HG03469 (cell line): Measurements from ENCODE around the gene PPP2R2C.

Source experiments
- ATAC-seq: cut with Tn5 transposase; IDR thresholded peaks from one replicate; pipeline ENCODE4 v1.9.1; 2021; ENCODE audit warnings: mild to moderate bottlenecking, moderate library complexity, moderate number of reproducible peaks; ENCODE audit not compliant: unreplicated experiment

PPP2R2C gene

DNA sequence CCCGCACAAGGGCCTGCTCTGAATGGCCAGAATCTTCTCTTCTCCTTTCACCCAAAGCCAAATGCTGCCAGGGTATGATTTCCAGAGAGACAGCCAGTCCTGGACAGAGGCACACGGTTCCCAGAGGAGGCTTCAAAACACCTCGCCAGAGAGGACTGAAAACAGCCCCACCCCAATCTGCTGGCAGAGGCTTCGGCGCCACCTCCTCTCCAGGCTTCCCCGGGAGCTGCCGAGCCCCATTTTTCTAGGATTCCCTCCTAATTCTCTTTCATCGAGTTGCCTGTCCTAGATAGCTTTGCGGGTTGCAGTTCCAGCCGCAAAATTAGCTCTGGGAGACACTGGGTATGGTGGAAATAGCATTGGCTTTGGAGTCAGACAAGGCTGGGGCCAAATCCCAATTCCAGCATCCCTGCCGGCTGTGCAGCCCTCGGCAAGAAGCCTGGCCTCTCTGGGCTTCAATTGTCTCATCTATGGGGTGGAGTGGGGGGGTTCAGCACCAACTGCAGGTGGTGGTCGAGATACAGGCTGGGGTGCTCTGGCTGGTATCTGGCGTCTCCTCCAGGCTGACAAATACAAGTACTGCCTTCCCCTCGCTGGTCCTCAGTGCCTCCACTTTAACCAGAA is 22.6 kb downstream of the PPP2R2C start:
- no peak for ATAC-seq

DNA sequence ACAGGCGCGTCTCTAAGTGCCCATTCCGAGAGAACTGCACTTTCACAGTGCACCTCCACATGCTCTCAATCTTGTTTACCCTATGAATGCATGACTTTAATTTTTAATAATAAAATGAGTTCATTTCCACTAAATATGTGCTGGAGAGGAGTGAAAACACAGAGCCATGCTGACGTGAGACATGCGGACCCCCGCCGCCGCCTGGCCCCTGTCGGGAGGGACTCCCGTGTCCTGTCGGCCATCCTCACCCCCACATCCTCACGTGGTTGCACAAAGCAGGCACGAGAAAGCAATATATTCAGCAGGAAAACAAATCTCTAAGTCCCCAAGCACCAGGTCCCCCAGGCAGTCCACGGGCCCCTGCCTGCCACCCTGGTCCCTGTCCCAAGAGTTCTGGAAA is 23.1 kb downstream of the PPP2R2C start:
- no peak for ATAC-seq

DNA sequence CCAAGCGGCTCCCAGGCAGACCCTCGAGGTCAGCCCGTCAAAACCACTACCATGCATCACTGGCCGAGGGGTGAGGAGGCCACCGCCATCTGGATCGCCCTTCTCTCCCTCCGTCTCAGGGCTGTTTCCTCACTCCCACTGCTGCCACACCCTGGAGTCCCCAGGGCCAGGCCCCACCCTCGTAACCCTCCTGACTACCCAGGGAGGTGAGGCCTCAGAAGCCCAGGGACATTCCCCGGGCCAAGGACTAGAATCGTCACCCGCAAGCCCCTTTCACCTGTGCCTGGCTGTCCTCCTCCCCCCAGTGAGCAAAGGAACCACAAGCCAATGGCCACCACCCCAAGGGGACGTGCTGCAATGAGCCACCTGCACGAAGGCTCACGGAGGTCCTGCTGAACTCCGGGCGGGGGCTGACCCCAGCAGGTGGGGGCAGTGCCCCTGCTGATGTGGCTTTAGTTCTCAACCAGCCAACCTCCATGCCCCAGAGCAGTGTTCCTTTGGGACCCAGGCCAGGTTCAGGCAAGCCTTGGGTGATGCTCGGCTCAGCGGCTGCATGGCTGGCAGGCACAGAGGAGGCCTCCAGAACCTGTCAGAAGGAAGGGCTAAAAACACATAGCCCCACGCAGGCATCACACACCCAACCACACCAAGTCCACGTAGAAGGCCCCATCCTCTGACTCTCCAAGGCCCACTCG is 23.8 kb downstream of the PPP2R2C start:
- ATAC-seq, result no peak

DNA sequence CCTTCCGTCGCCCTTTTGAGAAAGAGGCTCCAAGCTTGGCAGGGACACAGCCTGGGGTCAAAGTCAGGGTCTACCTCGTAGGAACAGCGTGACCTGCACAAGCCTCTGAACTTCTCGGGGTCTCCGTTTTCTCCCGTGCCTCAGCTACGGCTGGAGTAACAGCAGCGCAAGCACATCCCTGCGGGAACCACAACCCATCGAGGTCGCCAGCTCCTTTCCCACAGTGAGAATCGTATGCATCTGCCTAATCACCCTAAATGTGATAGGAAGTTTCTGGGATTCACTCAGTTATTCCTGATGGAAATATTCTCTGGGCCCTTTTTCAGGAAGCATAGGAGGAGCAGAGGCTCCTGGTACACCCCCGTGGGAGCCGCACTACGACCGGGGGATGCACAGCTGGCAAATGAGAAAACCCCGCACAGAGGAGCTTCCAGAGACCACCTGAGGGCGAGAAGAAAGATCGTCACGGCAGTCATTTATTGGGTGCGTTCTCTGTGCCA is 24.7 kb downstream of the PPP2R2C start:
- no peak for ATAC-seq

DNA sequence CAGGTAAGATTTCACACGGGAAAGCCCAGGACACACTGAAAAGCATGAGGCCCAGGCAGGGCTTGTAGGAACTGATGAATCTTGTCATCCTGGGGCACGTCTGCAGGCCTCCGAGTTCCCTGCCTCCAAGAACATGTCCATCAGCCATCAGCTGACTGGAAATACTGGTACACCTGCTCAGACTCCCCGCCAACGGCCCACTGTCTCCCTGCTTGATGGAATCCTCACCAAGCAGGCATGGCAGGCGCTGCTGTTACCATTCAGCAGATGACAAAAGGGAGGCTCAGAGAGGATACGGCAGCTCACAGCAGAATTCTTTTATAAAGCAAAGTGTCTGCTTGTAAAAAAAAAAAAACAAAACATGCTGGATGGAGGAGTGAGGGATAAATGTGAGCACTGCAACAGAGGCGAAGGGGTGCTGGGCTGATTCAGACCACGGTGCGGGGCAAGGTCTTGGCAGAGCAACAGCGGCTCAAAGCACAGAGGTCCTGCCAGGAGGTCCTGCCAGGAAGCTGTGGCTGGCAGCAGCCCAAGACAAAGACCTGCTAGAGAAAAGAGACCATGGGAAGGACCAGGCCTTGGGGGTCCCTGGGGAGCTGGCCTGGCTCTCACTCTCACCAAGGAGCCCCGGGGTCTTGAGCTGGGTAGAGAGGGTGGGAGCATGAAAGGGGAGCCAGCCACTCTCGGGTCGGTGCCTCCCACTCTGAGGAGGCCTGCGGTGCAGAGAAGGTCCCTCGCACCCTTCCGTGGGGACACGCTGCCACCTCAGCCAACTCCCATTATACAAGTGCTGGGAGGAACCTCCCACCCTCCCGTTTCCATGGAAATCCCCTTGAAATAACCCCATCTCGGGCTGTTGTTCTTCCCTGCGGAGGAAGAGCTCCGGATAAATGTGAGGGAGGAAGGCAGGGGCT is 25.6 kb downstream of the PPP2R2C start:
- no peak for ATAC-seq

DNA sequence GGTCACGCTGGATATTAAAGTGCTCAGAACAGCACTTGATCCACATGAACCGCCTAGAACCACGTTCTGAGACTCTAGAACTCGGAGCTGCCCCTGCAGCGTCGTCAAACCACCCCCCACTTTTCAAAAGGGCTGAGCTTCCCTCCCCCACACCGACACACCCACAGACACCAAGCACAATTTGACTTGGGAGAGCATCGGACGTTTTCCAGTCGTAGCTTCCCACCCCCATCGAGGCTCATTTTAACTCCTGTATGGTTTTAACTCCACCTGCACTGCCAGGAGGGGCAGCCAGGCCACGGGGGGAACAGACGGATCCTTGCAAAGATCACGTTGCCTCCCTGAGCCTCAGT is 26.3 kb downstream of the PPP2R2C start:
- ATAC-seq, result no peak

DNA sequence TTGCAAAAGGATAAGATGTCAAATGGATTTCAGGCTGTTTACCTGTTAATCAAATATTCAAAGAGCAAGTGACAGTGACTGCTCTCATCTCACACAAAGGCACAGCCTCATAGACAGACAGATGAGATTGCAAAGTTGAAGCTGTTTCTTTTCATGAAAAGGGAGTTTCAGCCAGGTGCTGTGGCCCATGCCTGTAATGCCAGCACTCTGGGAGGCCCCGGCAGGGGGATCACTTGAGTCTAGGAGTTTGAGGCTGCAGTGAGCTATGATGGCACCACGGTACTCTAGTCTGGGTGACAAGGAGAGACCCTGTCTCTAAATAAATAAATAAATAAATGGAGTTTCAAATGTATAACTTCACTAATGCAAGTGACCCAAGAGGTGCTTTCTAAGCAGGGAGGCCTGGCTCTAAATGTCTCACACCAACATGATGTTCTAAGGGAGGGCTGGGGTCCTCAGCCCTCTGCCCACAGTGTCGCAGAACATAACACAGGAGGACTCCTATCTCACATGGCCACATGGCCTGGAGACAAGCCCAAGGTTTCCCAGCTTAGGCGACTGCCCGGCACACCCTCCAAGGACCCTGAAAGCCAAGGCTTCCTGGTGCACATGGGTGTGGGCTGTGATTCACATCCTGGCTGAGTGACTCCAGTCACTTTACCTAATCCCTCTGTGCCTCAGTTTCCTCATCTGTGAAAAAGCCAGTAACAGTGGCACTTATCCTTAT is 26.8 kb downstream of the PPP2R2C start:
- ATAC-seq, result no peak

DNA sequence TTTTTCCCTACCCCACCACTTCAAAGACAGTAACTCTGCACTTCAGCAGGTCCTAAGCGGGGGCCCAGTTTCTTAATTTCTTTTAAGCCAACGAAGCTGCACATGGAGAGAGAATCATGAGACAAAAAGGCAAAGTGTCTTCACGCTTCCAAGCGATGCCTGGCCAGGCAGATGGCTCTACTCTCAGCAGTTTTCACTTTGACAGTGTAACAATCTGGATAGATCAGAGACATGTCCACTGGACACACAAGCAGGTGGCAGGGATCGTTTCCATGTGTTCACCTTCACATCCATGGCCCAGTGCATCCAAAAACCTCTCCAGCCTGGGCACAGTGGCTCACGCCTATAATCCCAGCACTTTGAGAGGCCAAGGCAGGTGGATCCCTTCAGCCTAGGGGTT is 27.8 kb downstream of the PPP2R2C start:
- no peak for ATAC-seq

DNA sequence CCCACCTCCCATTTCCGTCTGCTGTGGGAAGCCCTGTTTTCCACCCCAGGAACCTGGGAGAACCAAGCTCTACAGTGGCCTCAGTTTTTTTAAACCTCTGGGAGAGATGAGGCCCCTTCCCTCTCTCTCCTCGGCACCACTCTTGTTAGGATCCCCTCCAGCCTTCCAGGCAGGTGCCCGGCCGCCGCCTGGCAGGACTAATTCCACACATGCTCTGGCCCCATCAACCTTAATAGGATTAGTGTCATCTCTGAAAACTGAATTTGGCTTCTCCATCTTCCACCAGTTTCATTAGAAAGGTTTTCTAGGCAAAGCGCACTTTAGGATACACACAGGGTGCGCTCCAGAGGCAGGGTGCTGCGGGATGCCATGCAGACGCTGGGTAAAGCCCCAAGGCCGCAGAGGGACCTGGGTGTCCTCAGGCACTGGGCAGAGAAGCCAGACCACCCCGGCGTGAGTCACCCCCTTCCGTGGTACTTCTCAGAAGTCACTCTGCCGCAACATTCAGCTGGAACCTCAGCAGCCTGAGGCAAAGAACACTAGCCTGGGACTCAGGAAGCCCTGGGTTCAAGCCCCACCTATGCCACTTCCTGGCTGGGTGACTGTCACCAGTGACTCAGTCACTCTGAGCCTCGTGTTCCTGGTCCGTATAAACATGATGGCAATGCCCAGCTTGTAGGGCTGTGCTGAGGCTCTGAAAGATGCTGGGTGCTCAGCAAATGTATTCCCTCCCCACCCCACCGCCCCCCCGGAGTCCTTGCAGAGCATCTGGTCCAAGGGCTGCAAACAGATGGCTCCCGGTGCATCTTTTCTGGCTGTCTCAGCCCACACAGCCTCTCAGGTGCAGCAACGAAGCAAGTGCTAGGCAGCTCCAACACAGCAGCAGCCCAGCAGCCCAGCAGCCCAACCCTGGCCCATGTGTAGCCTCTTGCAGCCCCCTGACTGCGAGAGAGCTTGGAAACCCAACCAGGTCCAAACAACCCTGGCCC is 29.1 kb downstream of the PPP2R2C start:
- ATAC-seq, result no peak

DNA sequence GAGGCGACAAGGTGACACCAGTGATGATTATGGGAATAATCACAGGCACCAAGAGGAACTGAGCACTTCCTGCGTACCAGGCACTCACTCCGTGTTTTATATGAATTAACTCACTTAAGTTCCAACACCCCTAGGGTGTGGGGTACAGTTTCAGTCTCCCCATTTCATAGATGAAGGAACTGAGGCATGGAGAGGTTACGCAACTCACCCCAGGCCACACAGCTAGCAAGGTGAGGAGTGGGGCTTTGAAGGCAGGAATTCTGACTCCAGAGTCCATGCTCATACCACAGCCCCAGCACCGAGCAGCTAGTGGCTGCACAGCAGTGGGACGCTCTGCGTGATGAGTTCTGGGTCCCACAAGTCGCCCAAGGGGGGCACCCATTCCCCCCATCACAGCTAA is 29.9 kb downstream of the PPP2R2C start:
- ATAC-seq, result no peak

DNA sequence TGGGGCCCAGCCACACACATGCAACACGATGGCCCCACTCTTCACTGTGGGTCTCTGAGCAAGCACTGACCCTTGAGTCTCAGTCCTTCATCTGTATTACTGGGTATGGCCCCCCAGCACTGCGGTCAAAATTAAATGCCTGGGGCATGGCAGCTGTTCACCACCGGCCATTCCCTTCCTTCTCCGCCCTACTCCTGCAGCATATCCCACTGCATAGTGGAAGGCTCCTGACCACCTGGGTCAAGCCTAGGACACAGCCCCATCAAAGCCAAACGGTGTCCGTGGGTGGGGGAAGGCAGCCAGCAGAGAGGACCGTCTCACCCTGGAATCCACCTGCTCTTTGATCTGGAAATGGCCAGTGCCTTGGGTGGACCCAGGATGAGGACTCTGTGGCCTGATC is 30.7 kb downstream of the PPP2R2C start:
- ATAC-seq, result no peak

DNA sequence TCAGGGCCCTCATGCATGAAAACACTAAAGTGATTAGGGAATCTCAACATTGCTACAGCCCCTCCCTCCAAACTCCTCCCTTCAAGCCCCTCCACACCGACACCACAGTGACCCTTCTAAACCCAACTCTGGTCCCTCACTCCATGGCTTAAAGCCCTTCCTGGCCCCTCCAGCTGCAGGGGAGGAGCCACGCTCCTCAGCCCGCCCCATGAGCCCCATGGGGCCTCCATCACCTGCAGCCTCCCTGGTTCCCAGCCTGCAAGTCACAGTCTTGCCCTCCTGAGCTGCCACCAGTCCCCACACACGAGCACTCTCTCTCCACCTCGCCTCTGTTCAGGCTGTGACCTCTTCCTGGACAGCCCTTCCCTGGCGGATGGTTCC is 31.2 kb downstream of the PPP2R2C start:
- no peak for ATAC-seq

DNA sequence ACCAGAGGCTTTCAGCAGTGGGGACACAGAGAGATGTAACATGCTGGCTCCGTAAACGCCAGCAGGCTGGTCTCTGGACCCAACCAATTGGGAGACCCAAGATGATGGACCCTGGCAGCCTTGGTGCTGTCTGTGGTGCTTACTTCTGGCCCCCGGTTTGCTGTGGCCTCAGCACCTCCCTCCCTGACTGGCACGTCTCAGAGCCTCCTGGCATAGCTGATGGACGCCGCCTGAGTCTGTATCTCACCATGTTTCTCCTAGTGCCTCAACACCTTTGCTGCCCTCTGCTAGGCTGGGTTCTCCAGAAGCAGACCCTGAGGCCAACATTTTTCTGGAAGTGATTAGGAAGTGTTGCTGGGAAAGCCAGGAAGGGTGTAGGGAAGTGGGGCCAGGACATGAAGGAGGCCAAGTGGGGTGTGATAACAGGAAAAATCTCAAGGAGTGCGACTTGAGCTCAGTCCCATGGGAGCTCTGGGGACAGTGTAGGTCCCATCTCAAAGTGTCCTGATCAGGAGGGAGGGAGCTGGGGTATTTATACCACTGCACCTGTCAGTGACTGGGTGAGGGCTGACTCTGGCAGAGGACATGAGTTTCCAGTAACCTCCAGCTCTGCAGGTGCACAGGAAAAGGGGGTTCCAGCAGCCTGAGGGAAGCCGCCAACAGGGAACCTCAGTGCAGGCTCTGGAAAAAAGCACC is 31.8 kb downstream of the PPP2R2C start:
- no peak for ATAC-seq

DNA sequence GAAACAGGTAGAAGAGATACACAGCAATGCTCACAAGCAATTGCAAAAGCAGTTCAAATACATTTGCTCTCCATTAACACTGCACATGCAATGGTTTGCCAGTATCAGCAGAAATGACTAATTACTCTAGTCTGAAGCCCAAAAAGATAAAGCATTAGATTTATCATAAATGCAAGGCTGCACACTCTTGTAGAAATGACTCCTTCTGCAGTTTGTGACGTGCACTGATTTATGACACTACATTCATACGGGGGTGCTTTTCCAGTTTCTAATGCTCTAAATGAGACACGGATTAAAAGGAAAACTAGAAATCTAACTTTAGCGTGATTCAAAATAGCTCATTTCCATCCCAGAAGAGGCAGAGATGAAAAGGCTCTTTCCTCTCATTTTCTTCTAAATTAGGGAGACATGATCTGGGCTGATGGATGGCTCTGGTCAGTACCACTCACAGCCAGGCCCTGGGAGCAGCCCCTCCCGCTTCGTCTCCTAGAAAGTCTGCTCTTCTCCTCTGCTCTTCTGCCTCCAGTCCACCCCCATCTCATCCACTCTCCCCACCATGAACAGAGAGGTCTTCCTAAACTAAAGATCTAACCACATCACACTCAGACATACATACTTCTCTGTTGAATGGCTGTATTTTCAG is 33.2 kb downstream of the PPP2R2C start:
- ATAC-seq, result no peak

DNA sequence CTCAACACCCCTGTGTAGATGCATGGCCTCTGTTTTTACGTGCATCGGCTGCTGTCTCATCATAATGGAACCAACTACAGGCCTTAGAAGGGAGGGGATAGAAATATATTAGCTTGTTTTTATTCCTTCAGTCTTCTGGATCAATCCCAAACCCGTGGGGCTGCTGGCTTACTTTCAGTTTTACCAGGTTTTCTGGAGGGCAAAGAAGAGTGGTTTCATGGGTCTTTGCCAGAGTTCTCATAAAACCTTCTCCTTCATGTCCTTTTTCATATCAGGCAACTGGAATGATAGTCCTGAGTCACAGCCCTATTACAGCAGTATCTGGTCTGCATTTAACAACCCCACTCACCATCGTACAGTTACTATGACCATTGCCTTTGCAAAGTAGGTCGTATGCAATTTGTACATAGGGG is 34.6 kb downstream of the PPP2R2C start:
- no peak for ATAC-seq

DNA sequence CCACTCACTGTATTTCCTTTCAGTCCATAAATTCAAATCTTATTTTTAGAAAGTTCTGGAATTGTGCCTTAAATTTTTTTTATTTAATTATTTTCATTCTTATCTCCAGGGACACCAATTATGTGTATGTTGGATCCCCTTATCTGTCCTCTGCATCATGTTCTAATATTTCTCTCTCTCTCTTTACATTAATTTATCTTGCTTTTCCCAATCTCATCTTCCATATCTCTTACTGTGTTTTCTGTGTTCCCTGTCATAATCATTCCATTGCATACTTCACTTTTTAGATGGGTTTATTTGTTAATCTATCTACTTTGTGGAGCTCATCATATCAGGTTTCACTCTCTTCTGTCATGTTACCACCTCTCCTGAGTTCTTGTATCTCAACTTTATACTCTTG is 37.4 kb downstream of the PPP2R2C start:
- no peak for ATAC-seq

DNA sequence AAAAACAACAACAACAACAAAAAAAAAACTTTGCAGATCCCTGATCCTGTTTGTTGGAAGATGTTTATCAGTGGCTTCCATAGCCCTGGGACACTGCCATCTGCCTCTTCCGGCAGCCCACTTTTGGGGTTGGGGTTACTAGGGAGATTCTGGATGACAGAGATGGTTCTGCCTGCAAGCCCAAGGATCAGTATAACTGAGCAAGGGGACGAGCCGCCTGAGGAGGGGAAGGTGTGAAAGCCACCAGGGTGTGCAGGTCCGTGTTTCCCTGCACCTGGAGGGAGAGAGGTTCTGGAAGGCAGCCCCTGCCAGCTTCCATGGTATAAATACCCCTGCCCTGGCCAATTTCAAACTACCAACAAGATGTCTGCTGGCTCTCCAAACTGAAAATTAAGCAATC is 41.5 kb downstream of the PPP2R2C start:
- no peak for ATAC-seq

DNA sequence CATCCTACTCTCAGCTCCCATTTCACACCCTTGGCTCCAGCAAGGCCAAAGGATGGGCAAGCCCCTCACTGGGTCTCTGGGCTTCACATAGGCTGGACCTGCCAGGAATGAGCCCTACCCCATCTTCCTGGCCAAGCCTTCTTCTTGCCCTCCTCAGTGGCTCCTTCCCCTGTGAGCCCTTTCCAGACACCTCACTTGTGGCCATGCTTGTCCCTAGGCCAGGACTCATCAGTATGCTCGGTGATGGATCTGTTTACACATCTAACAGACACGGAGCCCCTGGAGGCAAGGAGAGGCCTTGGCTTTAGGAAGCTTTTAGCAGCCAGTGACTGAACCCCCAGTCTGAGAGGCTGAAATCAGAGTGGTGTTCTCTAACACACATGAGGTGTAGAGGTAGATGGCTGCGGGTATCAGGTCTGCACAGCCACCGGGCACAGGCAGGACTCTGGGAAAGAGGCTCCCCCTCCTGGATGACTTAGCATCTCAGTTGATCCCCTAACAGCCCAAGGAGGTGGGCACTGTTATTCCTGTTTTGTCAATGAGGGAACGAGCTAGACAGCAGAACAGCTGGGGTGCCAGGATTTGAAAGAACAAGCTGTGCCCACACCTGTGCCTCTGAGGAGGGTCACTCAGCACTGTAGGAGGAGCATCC is 44.8 kb downstream of the PPP2R2C start:
- ATAC-seq, result no peak
